GM19035 (cell line): ENCODE results near the gene DNASE1L1.

Experiments used
- ATAC-seq: cut with Tn5 transposase; IDR thresholded peaks from one replicate; pipeline ENCODE4 v1.9.1; 2021; ENCODE audit not compliant: unreplicated experiment

The DNASE1L1 gene, protein sequence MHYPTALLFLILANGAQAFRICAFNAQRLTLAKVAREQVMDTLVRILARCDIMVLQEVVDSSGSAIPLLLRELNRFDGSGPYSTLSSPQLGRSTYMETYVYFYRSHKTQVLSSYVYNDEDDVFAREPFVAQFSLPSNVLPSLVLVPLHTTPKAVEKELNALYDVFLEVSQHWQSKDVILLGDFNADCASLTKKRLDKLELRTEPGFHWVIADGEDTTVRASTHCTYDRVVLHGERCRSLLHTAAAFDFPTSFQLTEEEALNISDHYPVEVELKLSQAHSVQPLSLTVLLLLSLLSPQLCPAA

DNA sequence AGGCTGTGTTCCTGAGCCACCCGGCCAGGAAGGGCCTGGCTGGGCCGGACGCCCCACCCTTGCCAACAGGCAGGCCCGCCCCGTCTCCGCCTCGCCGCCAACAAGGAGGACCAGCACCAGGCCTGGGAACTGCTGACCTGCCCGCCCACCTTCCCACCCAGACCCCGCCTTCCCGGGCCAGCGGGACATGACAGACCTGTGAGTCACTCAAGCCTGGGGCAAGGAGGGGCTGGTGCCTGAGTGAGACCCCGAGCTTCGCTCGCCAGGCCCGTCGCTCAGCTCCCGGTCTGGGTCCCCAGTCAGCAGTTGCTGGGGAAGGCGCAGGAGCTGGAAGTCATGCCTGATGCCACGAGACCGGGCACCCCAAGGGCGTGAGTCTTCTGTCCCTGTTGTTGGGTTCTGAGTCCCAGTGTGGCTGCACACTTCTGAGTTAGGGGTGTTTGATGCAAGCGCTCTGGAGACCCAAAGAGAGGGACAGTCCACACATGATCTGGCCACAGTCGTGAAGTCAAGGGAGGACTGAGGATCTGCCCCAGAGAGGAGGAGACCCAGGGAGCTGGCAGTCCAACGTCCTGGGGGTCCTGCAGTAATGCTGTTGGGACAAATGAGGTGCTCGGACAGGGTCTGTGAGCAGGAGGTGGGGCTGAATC is at the start of gene DNASE1L1:
Gene DNASE1L1, minus strand, starts transcription at position 33 of the 650 bp plus-strand sequence. CDS start 3,686 bp downstream, outside the sequence.
- no peak for ATAC-seq

DNA sequence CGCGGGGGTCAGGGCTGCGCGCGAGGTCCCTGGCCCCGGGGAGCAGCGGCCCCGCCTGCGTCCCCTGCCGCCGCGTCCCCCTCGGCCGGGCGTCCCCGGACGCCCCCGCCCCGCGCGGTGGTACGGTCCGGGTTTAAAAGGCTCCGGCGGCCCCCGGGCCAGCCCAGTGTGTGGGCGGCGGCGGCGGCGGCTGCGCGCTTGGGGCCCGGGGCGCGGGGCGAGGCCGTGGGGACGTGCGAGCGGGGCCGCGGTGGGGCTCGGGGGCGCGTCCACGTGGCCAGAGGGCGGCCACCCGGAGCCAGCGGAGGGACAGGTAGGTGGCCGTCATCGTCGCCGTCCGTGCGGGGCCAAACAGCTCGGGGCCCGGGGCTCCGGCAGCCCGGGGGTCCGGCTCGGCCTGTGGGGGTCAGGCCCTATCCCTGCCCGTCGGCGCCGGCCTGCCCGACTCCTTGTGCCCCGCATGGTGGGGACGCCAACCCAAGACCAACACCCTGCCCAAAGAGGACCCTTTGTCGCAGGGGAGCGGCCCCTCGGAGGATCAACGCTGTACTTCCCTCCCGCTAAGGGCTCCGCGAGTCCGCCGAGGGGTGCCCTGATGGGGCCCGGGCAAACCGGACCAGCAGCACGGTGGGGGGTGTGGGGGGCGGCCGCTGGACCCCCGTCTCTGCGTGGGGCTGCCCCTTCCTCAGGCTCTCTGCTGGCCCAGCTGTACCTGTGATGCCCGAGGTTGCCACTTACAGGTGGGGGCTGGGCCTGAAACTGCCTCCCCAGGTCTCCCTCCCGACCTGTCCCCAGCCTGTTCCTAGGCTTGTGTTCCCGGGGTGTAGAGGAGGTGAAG is 49.3 kb upstream of the DNASE1L1 start, which contains the start of gene PLXNA3:
Gene PLXNA3, plus strand, starts transcription at position 166 of the 838 bp plus-strand sequence. CDS start 1,903 bp downstream, outside the sequence.
- peak; percentile 60 for ATAC-seq

DNA sequence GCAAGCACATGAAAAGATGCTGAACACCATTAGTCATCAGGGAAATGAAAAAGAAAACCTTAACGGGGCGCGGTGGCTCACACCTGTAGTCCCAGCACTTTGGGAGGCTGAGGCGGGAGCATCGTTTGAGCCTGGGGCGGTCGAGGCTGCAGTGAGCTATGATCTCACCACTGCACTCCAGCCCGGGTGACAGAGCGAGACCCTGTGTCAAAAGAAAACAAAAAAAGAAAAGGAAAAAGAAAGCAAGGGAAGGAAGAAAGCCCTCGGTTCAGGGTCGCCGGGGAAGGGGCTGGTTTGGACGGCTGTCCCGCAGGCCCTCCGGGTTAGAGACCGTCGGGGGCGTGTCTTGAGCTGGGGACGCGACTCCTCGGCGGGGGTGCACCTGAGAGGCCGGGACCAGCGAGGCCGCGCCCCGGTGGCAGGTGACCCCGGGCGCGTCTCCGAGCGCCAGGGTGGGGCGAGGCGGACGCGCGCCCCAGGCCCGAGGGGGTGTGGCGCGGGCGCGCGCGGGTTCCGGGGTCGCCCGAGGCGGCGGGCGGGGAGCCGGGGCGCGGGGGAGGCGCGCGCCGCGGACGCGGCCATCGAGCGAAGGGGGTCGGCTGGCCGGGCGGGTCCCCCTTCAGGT is 48.5 kb upstream of the DNASE1L1 start:
- ATAC-seq: peak; percentile 57

DNA sequence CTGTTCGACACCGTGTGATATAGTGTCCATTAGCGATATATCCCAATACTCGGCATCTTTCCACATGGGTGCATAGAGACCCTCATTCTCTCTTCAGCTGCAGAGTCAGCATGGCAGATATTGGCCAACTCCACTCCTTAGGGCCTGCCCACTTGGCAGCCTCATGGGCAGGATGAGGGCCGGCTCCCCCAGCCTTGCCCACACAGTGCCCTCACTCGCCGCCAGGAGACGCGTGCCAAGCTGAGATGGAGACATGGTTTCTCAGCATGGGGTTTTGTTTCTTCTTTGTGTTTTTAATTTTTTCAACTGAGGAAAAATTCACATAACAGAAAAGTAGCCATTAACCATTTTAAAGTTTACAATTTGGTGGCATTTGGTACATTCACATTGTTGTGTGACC is 43.8 kb upstream of the DNASE1L1 start:
- no peak for ATAC-seq

DNA sequence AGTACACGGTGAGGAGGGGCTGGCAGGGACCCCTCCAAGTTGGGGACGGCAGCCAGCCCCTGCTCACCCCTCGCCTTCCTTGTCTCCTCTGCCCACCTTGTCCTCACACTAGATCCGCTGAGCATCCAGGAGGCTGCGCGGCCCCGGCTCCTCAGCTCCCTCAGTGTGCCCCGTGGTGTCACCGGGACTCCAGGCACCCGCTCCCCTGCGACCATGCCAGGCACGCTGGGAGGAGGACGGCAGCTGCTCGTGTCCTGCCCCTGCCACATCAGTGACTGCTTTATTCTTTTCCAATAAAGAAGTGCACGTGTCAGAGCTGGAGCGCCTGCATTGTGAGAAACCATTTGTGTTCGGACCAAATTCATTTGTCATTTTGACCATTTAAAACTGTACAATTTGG is 41.3 kb upstream of the DNASE1L1 start:
- no peak for ATAC-seq

DNA sequence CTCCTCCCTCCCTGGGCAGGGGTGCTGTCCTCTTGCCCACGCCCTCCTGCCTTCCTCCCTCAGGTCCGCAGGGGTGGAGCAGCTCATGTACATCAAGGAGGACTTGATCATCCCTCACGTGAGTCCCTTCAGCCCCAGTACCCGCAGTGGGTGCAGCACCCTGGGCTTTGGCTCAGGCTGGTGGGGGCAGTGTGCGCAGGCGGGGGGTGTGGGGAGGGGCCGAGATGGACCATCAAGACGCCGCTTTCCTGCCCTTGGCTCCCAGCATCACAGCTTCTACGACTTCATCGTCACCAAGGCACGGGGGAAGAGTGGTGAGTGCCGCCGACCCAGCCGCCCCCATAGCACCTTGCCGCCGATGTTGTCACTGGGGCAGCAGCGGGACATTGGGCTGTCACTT is 40.6 kb upstream of the DNASE1L1 start:
- no peak for ATAC-seq

DNA sequence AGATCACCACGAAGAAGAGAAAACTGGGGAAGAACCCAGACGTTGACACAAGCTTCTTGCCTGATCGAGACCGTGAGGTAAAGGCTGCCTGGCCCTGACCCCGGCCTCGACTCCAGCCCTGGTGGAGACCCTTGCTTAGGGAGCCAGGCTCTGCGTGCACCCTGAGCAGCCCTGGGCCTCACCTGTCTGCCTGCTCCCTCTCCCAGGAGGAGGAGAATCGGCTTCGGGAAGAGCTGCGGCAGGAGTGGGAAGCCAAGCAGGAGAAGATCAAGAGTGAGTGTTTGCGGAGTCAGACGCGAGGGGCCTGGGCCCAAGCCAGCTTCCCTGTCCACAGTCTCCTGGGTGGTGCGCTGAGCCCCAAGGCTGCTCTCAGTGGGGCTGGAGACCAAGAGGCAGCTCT is 39.4 kb upstream of the DNASE1L1 start:
- no peak for ATAC-seq

DNA sequence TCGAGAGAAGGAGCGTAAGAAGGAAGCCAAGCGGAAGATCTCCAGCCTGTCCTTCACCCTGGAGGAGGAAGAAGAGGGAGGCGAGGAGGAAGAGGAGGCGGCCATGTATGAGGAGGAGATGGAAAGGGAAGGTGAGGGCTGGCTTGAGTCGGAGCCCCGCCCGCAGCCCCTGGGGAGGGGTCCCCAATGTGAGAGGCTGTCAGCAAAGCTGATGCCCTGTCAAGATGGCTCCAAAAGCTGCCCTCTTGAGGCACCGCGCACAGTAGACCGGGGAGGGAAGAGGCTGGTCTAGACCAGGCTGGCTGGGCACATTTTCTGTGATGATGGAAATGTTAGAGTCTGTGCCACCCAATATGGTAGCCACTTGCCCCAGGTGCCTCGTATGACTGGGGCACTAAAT is 37.4 kb upstream of the DNASE1L1 start:
- no peak for ATAC-seq

DNA sequence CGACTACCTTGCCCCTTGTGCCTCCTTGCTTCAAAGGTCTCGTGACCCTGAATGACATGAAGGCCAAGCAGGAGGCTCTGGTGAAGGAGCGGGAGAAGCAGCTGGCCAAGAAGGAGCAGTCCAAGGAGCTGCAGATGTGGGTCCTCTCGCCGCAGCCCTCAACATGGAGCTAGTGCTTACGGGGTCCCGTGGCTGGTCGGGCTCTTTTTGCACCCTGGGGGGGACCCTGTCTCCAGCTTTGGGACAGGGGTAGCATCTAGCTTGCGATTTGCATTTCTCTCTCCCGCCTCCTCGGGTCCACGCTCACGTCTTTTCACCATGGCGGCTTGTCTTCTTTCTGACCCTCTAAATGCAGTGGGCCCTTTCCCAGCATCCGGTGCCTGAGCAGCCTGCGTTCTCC is 36.7 kb upstream of the DNASE1L1 start:
- no peak for ATAC-seq

DNA sequence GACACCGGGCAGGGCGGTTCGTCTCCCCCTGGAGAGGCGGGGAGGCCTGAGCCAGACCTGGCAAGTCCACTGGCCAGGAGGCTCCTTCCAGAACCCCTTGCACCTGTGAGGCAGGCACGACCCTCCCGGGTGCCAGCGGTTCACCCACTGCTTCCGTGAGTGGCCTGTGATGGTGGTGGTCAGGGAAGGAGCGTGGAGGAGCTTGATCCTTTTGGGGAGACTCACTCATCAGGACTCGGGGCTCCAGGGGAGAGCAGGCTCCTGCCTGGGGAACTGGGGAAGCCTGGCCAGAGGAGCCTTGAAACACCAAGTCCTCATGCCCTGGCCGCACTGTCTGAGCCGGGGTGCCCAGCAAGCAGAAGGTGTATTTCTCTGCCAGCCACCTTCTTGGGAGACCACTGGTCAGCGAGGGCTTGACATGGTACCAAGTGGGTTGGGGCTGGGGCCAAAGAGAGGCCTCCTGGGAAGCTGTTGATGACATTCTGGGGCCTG is 35.7 kb upstream of the DNASE1L1 start:
- ATAC-seq: no peak

DNA sequence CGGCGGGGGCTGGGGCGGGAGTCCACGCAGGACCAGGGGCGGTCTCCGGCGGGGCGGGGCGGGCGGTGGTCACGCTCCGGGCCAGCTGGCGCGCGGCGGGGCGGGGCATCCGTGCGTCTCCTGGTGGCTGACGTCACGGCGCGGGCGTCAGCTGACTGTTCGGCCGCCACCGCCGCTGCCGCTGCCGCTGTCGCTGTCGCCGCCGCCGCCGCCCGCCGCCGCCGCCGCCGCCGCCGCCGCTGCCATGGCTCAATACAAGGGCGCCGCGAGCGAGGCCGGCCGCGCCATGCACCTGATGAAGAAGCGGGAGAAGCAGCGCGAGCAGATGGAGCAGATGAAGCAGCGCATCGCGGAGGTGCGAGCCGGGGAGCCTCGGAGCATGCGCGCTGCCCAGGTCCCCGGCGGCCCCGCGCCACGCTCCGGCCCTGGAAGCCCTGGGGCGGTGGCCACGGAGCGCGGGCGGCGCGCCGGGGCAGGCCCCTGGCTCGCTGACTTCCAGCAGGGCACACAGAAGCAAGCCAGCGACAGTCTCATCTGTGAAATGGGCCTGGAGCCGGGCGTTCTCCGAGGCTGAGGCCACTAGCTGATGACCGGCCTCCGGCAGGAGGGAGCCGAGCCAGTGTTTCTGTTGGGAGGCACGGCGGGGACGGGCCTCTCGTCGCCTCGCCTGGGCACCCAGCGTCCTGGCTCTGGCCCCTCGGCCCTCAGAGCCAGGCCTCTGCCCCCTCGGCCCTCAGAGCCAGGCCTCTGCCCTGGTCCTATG is 35.1 kb upstream of the DNASE1L1 start, which contains the start of gene FAM50A:
Gene FAM50A, plus strand, starts transcription at position 150 of the 763 bp plus-strand sequence. Its CDS starts 95 bp downstream, at position 245.
- ATAC-seq: peak; percentile 84

DNA sequence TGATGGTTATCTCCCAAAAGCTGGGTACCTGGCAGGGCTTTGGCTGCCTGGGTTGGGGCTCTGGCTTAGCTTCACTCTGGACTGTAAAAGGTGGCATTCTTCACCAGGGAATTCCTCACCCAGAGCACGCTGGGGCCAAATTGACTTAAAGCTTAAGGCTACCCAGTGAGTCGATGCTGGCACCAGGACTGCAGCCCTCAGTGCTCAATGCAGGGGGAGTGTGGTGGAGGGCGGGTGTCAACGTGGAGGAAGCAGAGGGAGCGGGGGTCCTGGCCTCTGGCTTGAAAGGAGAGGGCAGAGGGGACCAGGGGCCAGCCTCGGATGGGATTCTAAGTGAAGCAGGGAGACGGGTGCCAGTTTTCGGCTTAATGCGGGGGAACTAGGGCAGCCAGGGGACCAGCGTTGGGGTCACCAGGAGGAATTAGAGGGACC is 34.4 kb upstream of the DNASE1L1 start:
- no peak for ATAC-seq

DNA sequence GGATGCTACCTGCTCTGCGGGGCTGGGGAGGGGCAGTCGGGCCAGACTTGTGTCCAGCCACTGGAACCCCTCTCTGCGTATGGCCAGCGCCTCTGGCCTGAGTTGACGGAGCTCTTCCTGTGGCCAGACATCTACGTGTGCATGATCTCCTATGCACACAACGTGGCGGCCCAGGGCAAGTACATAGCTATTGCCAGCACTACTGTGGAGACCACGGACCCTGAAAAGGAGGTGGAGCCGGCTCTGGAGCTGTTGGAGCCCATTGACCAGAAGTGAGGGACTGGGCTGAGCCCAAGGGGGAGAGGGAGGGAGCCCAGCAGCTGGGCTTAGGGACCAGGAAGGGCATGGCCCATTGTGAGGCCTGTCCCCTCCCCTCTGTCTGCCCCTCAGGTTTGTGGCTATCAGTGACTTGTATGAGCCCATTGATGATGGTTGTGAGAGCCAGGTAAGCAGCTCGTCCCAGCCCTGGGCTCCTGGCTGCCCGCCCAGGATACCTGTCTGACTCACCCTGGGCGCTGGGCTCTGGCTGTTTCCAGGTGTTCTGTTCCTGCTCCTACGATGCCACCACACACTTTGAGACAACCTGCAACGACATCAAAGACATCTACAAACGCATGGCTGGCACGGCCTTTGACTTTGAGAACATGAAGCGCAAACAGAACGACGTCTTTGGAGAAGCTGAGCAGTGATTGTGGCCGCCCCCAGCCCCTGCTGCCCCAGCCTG is 33.1 kb upstream of the DNASE1L1 start:
- no peak for ATAC-seq

DNA sequence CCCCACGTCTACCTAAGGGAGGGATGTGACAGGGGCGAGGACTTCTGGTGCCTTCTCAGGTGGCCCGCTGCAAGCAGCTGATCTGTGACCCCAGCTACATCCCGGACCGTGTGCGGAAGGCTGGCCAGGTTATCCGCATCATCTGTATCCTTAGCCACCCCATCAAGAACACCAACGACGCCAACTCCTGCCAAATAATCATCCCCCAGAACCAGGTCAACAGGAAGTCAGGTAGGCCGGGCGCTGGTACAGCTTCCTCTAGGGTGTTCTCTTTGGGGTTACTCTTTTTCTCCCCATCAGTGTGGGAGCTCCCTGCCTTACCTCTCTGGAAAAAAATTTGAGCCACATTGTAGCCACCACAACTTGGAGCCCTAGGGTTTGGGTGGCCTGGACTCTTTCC is 32.5 kb upstream of the DNASE1L1 start:
- no peak for ATAC-seq

DNA sequence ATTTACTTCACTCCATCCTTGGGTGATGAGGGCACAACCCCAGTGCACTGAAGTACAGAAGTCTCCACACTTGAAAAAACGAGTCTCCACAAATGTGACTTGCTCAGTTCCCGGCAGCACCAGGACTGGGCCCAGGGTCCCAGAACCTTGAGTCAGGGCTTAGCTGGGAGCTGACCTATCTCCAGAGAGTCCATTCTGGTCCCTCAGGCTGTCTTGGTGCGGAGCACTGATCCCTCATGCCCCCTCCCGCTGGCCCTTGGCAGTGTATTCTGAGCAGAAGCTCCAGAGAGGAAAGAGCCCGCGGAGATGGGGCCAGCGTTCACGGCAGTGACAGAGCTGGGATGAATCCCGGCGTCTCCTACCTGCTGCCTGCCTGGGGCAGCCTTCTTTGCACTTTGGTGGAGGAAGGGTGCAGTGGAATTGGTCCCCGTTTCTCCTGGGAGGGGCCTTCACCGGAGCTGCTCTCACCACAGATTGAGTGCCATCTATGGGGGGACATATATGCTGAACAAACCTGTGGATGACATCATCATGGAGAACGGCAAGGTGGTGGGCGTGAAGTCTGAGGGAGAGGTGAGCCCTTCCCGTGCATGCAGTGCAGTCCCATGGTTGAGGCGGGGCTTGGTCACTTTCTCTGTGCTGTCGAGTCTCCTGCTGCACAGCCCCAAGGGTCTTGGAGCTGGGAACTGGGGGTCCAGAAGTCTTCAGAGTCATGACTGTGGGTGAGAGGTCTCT is 31.7 kb upstream of the DNASE1L1 start:
- no peak for ATAC-seq

DNA sequence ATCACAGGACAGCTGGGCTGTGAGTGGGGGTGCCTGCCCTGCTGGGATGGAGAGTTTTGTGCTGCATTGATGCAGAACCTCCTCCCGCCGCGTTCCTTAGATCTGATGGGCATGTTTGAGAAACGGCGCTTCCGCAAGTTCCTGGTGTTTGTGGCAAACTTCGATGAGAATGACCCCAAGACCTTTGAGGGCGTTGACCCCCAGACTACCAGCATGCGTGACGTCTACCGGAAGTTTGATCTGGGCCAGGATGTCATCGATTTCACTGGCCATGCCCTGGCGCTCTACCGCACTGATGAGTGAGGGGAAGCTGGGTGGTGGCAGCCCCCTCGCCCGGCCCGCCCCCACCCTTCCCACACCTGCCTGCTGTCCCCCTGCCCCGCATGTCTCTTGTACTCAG is 30.8 kb upstream of the DNASE1L1 start:
- ATAC-seq: no peak

DNA sequence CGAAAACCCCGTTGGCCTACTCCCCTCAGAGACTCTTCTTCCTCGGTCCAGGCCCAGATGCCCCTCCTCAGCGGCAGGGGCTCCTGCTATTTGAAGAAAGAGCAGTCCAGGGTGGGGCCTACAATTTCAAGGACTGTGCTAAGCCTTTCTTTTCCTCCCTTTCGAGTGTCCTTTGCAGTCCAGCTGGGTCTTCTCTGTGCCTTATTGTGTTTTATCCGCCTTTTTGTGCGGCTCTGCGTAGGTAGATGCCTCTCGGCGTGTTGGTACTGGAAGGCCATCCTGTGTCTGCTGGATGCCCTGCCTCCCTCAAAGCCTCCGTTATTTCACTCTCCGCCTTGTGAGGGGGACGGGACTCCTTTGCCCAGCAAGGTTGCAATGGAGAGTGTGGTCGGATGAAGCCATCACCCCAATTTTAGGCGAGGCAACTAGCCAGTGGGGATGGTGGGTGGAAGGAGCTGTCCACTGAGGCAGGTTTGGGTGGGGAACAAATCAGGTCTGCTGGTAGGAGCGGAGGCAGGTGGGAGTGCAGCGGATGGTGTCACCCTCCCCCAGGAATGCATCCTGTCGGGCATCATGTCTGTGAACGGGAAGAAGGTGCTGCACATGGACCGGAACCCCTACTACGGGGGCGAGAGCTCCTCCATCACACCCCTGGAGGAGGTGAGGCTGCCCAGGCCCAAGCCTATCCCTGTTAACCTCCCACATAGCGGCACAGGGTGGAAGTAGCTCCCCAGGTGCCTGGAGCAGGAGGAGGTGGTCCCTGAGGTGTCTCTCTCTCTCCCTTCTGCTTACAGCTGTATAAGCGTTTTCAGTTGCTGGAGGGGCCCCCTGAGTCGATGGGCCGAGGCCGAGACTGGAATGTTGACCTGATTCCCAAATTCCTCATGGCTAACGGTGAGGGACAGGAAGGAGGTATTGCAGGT is 29.2 kb upstream of the DNASE1L1 start:
- no peak for ATAC-seq
